HG03571 (cell line): ENCODE data around the gene PAM16.

ENCODE experiments used
- ATAC-seq: cut with Tn5 transposase; IDR thresholded peaks from one replicate; pipeline ENCODE4 v1.9.1; 2021; ENCODE audit not compliant: unreplicated experiment

The PAM16 gene

DNA sequence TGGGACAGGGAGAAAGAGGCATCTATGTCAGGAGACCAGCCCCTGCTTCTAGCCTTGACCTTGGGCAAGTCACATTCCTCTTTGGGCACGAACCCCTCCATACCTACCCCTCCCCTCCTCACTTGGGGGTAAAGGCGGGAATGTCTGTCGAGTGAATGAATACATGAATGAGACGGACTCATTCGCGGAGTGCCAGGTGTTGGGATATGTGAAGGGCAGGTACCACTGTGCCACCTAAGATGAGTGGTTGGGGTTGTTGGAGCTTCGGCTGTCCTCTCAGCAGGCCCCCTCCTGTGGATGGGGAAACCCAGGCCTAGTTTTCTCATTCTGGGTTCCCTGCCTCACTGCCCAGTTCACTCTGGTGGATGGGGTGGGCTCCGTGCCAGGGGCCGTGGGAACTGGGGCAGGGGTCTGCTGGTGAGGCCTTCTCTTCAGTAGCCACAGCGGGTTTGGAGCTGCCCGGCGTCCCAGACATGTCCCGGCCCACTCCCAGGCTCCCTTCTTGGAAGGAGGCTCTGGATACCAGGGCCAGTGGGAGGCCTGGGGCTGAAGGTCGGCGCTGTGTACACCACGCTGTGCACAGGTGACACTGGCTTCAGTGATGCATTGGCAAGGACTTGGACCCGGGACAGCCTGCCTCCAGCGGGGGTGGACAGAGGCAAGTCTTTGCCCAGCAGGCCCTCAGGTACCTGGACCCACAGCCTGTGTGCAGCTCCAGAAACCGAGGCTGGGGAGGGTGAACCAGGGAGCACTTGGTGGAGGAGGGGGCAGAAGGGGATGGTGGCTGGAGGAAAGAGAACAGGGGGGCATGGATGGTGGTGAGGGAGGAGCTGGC, 29.6 kb downstream of the PAM16 start:
- no peak for ATAC-seq

DNA sequence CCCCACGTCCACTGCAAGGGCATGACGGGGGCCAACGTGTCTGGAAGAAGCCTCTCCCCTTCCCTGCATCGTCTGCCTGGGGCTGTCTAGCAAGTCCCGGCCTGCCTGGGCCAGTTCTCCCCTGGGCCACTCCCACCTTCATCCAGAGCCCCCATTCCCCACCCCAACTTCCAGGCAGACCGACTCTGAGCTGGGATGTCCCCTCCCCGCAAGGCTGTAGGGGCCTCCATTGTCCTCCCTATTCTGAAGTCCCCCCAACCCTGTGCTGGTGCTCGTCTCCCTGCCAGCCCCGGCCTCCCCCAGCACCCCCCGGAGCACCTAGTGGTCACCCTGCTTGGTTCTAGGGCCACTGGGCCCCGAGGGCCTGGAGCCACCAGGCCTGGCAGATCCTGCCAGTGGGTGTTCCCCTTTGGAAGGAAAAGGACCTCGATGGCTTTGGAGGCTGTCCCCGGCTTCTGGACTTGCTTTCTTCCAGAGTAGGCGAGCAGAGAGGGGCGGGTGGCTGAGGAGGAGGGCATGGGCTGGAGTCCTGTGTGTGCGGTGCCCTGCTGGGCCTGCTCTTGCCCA, 30.5 kb downstream of the PAM16 start:
- ATAC-seq: no peak

DNA sequence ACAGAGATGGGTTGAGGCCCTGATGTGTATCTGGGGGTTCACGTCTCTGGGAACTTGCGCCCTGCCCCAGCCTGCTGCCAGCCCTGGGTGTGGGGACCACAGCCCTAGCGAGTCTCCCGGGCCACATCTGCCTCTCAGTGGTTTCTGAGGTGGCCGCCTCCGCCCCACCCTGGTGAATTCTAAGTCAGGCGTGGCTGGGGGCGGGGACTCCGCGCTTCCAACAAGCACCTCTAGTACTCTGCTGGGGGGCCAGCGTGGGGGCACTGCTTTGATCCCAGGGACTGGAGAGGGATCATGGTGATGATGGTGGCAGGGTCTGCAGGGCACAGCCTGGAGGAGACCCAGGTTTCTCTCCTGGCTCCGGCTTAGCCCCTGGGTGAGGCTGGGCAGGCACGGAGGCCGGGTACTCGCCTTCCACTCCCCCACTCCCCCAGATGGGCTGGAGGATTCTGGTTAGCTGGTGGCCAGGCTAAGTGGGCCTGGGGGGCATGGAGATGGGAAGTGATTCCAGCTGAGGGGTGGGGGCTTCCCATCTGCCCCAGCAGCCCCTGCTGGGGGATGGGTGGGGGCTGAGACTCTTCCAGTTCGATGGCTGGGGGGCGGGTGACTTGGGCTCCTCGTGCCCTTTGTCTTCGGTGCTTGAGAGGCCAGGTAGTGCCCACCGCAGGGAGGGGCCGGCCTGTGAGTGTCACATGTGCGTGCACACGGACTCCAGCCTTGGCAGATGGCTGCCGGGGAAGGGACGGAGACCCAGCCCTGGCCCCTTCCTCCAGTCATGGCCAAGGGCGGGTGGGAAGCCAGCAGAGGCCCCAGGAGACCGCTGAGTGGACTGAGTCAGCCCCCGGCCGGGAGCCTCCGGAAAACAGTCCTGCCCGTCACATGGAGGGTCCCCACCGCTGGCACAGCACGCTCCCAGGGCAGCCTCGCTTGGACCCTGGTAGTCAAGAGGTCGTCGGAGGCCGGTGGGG, 31.4 kb downstream of the PAM16 start:
- ATAC-seq: peak; percentile 34

DNA sequence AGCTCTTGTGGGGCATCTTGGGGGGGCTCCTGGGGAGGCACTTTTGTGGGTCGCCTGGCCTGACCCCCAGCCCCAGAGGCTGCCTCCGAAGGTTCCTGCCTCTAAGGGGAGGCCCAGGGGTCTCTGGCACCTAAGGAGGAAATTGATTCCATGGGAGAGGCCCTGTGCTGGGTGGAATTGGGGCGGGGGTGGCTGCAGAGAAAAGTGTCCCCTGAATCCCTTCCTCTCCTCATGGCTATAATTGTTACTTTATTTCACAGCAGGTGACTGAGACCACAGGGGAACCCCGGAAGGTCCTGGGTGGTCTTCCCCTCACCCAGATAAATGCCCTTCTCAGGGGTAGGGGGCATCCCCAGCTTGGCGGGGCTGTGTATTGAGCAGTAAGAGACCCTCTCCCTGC, 32.2 kb downstream of the PAM16 start:
- ATAC-seq: no peak

- ATAC-seq: no peak
Measured at GRCh38 chr16:4318451-4318910, 32.6 kb downstream of the PAM16 start.

DNA sequence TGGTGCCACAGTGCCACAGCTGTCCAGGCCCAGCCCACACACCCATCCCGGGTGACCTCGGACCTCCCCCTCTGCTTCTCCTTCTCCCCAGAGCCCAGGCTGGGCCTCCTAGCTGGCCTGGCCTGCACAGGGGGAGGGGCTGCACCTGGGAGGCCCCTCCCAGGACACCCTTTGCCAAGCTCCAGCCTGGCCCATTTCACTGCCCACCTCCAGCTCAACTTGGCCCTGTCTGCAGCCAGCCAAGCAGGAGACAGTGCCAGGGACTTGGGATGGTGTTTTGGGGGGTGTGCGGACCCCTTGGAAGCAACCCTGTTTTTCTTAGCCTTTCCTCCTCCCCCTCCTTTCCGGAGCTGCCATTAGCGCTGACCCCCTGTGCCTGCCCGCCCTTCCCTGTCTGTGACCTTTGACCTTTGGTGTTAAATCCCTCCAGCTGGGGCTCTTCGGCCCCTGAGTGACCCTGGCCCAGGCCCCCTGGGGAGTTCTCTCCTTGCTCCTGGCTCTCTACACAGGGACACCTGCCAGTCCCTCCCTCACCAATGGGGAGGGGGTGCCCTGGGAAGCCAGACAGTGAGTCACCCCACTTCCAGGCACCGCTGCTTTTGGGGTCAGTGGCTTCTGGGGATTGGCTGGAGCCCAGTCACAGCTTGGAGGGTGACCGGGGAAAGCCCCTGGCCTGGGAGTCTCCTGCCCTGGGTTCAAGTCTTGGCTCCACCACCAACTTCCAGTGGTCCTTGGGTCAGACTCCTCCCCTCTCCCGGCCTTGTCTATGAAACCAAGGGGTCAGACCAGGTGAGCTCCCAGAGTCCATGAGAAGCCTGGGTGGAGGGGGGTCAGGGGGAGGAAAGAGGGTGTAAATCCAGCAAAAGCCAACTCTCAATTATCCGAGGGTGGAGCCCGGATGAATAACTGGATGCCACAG, 33.3 kb downstream of the PAM16 start:
- ATAC-seq: no peak

DNA sequence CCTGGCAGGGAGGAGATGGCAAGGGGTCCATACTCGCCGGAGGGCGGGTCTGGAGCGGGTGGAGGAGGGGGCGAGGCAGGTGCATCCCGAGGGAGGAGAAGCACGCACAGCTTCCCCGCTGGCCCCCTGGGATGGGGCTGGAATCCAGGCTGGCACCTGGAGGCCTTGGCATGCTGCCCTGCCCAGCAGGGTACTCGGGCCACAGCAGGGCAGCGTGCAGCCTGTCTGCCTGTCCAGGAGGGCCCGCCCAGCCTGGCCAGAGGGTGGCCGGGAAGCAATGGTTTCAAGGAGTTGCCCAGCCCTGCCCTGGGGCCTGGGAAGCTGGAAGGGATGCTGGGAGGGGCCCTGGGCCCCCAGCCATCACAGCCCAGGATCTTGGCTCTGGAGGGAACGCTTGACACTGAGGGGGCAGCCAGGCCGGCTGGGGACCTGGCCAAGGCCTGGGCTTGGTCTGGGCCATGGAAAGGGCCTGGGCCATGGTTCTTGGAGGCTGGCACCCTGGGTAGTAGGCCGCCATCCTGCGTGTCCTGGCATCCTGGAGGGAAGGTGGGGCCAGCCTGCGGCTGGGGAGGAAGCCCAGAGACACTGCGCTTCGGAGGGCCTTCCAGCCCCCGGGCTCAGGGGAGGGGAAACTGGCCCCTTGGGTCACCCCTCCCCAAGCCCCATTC, 34.1 kb downstream of the PAM16 start:
- no peak for ATAC-seq

- no peak for ATAC-seq
Measured at GRCh38 chr16:4316108-4316863, 34.8 kb downstream of the PAM16 start.

DNA sequence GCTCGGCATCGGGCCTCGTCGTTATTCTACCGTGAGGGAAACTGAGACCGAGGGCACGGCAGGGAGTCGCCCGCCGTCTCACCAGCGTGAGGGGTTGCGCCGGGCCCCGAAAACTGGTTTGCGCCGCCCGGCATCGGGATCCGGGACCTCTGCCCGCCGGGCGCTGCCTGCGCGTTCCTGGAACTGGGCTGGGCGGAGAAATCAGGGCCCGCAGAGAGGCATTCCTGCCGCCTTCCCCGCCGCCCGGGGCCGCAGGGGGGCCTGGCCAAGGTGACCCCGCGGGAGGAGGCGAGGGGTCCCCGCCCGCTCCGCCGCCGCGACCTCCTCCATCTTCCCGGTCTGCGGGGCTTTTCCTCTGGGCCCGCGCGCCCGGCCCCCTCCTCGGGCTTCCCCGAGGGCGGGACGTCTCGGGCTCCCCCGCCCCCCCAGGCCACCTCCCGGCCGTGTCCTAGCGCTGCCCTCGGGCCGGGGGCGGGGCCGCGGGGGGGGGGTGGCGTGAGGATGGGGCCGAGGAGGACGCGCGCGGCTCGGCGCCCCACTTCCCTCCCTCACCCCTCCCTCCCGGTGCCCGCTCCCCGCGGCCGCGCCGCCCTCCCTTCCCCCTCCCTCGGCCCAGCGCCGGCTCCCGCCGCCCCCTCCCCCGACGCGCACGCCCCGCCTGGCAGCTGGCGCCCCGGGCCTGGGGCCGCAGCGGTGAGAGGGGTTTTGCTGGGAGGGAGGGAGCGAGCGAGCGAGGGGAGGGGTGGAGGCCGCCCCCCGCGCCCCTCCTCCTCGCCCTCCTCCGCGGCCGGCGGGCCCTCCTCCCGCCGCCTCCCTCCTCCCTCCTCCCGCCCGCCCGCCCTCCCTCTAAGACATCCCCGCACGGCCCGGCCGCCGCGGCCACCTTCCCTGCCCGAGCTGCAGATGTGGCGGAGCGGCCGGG, 35.7 kb downstream of the PAM16 start, which contains the start of gene GLIS2:
Gene GLIS2, plus strand, starts transcription at position 882 of the 922 bp plus-strand sequence. CDS start 16,214 bp downstream, outside the sequence.
- no peak for ATAC-seq

GRCh38 chr16:4314532-4315185, 36.5 kb downstream of the PAM16 start:
- no peak for ATAC-seq

DNA sequence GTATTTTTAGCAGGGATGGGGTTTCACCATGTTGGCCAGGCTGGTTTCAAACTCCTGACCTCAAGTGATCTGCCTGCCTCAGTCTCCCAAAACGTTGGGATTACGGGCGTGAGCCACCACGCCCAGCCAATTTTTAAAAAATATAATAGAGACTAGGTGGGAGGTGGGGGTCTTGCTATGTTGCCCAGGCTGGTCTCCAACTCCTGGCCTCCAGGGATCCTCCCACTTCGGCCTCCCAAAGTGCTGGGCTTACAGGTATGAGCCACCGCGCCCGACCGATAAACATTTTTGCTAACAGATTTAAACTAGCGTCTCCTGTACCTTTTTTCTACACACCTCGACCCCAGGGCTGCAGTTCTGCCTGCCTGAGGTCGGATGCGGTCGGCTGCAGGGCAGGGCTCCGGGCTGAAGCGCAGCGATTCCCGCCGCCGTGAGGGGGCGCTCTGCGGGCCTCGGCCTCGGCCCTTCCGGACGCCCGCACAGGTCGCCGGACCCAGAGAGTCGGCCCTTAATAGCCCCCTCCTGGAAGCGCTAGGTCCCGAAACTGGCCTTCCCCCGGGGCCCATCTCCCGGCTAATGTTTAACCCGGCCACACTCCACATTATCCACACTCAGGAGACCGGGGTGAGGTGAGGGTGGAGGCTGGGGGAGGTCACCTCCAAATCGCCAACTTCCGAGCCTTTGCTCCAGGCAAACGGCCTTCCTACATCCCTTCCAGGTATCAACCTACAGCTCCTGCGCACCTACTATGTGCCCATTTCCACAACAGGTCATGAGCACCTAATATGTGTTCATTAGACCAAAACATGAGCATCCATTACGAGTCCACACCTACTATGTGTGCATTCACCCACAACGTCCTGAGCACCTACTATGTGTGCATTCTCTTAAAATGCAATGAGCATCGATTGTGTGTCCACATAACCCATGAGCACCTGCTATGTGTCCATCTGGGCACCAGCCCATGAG, 37.3 kb downstream of the PAM16 start:
- peak; percentile 33 for ATAC-seq

DNA sequence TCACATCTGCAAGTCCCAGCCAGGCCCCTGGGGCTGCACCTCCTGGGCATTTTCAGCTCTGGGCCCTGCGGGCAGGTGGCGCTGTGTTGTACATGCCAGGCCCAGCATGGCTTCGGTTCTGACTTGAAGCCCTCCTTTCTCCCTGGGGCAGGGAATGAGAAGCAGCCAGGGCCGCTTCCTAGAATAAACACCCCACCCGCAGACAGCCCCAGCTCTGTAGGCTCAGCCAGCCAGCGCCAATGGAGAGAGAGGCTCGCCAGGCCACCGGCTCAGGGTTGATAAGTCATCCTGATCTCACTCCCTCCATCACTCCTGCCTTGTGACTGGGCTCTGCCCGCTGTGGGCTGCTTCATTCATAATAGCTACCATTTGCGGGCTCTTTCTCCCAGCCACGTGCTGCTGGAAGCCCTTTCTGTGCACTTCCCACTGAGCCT, 41.3 kb downstream of the PAM16 start:
- ATAC-seq: no peak

- ATAC-seq: no peak
Measured at GRCh38 chr16:4309102-4309832, 41.9 kb downstream of the PAM16 start.

- peak; percentile 79 for ATAC-seq
Measured at GRCh38 chr16:4307215-4308037, 43.7 kb downstream of the PAM16 start.
